Smooth muscle cell (in vitro differentiated cells): ENCODE data around the gene TRIM74. TPM values are rescaled to one million over a fixed set of nuclear protein-coding genes. Genes with fewer than 3 reads are reported as not detected.
"Not testable (repeated sequence)": the region's sequence is repeated elsewhere in the genome, so short reads cannot be mapped to it uniquely, and the experiment has no call there.

Experiments used
- DNase-seq: peaks from one replicate; lab custom pipeline; 2025; ENCODE audit not compliant: unreplicated experiment; lab: John Stamatoyannopoulos, UW
- H2AFZ ChIP-seq: fragments of 200-600 bp; sonication (generic); 2 replicates; pipeline ENCODE4 v1.6.0; 2016; ENCODE audit warnings: antibody characterized with exemption, low read depth, mild to moderate bottlenecking
- H3F3A ChIP-seq: fragments of 200-600 bp; sonication (generic); 2 replicates; pipeline ENCODE4 v1.6.0; 2017; ENCODE audit warnings: antibody characterized with exemption, low read depth
- H3K27ac ChIP-seq: fragments of 200-600 bp; sonication (generic); 2 replicates; pipeline ENCODE4 v1.5.1; 2016; ENCODE audit warnings: low read depth, mild to moderate bottlenecking
- H3K27me3 ChIP-seq: fragments of 200-600 bp; sonication (generic); 2 replicates; pipeline ENCODE4 v1.6.1; 2016; ENCODE audit warnings: low read depth, mild to moderate bottlenecking
- H3K36me3 ChIP-seq: fragments of 200-600 bp; sonication (generic); 2 replicates; pipeline ENCODE4 v1.5.1; 2016; ENCODE audit warnings: low read depth
- H3K4me1 ChIP-seq: fragments of 200-600 bp; sonication (generic); 2 replicates; pipeline ENCODE4 v1.5.1; 2016; ENCODE audit warnings: low read depth
- H3K4me2 ChIP-seq: fragments of 200-600 bp; sonication (generic); 2 replicates; pipeline ENCODE4 v1.6.0; 2016; ENCODE audit warnings: mild to moderate bottlenecking
- H3K4me3 ChIP-seq: fragments of 200-600 bp; sonication (generic); 2 replicates; pipeline ENCODE4 v1.5.1; 2016; ENCODE audit warnings: mild to moderate bottlenecking
- H3K79me2 ChIP-seq: fragments of 200-600 bp; sonication (generic); 2 replicates; pipeline ENCODE4 v1.6.0; 2016; ENCODE audit warnings: low read depth, mild to moderate bottlenecking
- H3K9ac ChIP-seq: fragments of 200-600 bp; sonication (generic); 2 replicates; pipeline ENCODE4 v1.6.0; 2016; ENCODE audit warnings: low read depth
- H3K9me3 ChIP-seq: fragments of 200-600 bp; sonication (generic); replicated peaks from 2 replicates; pipeline ENCODE4 v1.5.1; 2016; ENCODE audit warnings: low read depth
- H4K20me1 ChIP-seq: fragments of 200-600 bp; sonication (generic); 2 replicates; pipeline ENCODE4 v1.6.0; 2016; ENCODE audit warnings: low read depth
- WGBS: methylation state at CpG from one replicate; pipeline ENCODE4 v1.1.7; 2016; ENCODE audit warnings: low lambda C conversion rate; 5-methylcytosine and 5-hydroxymethylcytosine counted together
- polyA plus RNA-seq: library from polyadenylated mRNA; unstranded; fragments of >200 nt; fragmentation: Nextera tagmentation; extraction: Ambion mirVana; gene quantifications from 2 replicates; pipeline ENCODE4 v1.2.1, GENCODE V29; 2016
- total RNA-seq: library from RNA; depleted of rRNA; stranded (reverse); fragments of >200 nt; gene quantifications from 2 replicates; pipeline ENCODE4 v1.2.3, GENCODE V29; 2014
- TF ChIP-seq, protein P1 (sequence below): fragments of 200-600 bp; sonication (generic); IDR thresholded peaks from 2 replicates; pipeline ENCODE4 v1.5.1; 2017; ENCODE audit warnings: borderline replicate concordance, mild to moderate bottlenecking, antibody characterized with exemption; ENCODE audit not compliant: insufficient read depth, poor library complexity, severe bottlenecking

TRIM74 gene
- total and polyA plus RNA-seq, 2 experiments from 2014 or later, result 0.46 TPM; not detected in 1

DNA sequence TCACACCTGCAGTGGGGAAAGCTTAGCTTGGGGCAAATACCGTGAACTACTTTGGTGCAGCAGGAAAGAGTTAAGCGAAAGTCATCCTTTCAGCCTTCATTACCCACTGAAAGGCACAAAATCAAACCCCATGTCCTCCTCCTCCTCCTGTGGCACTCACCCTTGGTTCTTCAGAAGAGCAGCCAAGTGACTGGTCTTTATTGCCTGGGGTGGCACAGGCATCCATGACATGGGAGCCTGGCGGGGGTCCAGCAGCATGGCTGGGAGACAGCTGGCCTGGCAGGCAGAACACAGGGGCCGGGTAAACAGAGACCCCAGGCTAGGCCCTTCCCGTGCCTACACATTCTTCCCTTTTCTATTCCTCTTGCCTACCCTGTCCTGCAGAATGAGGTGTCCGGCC, 19.6 kb downstream of the TRIM74 start:
- WGBS, result 97% methylated on average over 5 of the region's 6 CpGs
- H3K9ac ChIP-seq, DNase-seq, H3K4me2 ChIP-seq, H3K27ac ChIP-seq, H3F3A ChIP-seq, H3K36me3 ChIP-seq, H3K4me1 ChIP-seq, H3K79me2 ChIP-seq, H3K9me3 ChIP-seq, H2AFZ ChIP-seq, H3K4me3 ChIP-seq, H3K27me3 ChIP-seq, H4K20me1 ChIP-seq: not testable (repeated sequence)

DNA sequence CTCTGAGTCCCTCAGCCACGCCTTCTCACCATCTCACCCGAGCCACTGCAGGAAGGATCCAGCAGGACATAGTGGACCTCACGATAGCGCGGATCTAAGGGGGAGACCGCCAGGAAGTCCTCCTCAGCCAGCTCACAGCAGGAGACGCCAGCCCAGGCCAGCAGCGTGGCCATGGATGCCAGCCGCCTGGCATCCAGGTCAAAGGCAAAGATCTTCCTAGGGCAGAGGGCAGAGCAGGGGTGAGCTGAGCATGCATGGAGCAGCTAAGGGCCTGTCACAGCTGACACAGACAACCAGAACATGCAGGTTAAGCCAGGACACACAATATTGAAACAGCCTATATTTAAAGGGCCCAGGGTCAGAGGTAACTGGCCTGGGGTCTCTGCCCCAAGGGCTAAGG, 20.0 kb downstream of the TRIM74 start:
- H3K9ac ChIP-seq, H4K20me1 ChIP-seq, H3K4me3 ChIP-seq, H3K36me3 ChIP-seq, H3K4me2 ChIP-seq, H2AFZ ChIP-seq, H3K79me2 ChIP-seq, H3K4me1 ChIP-seq, H3F3A ChIP-seq, H3K27ac ChIP-seq, H3K27me3 ChIP-seq, H3K9me3 ChIP-seq, DNase-seq: not testable (repeated sequence)
- 97% methylated on average over 9 of the region's 9 CpGs for WGBS

DNA sequence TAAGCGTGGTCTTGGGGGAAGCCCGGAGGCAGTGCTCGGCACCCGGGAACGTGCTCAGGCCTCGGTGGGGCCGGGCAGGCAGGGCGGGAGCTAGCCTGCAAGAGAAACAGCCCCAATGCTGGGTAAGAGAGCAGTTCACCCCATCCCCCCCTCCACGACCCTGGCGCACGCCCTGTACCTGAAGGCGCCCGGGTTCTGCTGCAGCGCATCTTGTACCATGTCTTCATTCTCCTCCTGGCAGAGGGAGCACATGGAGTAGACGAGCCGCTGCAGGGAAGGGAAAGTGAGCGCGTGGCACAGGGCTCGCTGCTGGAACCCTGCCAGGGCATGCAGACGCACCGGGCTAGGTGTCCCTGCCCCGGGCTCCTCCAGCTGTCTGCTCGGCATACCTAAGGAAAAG, 20.6 kb downstream of the TRIM74 start:
- not testable (repeated sequence) for H4K20me1 ChIP-seq, H3F3A ChIP-seq, H3K9me3 ChIP-seq, H3K79me2 ChIP-seq, H3K4me3 ChIP-seq, H3K4me1 ChIP-seq, H3K4me2 ChIP-seq, H2AFZ ChIP-seq, H3K27ac ChIP-seq, DNase-seq, H3K9ac ChIP-seq, H3K27me3 ChIP-seq, H3K36me3 ChIP-seq
- 98% methylated on average over 20 of the region's 23 CpGs for WGBS

DNA sequence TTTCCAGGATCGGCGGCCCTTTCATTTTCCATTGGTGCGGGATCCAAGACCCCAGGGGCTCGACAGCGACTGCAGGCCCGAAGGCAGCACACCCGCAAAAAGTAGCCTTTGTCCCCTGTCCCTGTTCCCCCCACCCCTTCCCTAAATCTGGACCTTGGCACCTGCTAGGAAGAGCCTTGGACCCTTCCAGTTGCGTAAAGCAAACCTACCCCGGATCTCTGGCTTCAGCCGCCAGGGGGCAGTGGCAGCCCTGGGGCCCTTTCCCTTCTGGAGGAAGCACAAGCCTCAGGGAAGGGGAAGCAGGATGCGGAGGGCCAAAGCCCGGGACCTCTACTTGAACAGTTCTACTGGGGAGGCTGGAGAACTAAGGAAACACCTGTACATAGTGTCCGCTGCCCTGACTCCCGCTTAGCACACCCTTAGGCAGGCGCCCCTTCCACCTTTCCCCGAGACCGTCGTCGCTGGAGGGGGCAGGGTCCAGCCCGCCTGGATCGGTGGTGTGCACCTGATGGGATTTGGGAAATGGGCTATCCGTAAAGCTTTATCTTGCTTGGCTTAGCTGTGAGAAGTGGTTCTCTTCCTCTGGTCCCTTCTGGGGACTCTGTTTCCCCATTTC, 23.0 kb downstream of the TRIM74 start:
- H4K20me1 ChIP-seq, H3K79me2 ChIP-seq, H3K4me3 ChIP-seq, DNase-seq, H3K27me3 ChIP-seq, H3K4me1 ChIP-seq, H2AFZ ChIP-seq, H3F3A ChIP-seq, H3K4me2 ChIP-seq, H3K9me3 ChIP-seq, H3K27ac ChIP-seq, H3K9ac ChIP-seq, H3K36me3 ChIP-seq: not testable (repeated sequence)
- TF ChIP-seq, protein P1, sequence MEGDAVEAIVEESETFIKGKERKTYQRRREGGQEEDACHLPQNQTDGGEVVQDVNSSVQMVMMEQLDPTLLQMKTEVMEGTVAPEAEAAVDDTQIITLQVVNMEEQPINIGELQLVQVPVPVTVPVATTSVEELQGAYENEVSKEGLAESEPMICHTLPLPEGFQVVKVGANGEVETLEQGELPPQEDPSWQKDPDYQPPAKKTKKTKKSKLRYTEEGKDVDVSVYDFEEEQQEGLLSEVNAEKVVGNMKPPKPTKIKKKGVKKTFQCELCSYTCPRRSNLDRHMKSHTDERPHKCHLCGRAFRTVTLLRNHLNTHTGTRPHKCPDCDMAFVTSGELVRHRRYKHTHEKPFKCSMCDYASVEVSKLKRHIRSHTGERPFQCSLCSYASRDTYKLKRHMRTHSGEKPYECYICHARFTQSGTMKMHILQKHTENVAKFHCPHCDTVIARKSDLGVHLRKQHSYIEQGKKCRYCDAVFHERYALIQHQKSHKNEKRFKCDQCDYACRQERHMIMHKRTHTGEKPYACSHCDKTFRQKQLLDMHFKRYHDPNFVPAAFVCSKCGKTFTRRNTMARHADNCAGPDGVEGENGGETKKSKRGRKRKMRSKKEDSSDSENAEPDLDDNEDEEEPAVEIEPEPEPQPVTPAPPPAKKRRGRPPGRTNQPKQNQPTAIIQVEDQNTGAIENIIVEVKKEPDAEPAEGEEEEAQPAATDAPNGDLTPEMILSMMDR, result peak; percentile 22
- WGBS, result 90% methylated on average over 20 of the region's 22 CpGs

DNA sequence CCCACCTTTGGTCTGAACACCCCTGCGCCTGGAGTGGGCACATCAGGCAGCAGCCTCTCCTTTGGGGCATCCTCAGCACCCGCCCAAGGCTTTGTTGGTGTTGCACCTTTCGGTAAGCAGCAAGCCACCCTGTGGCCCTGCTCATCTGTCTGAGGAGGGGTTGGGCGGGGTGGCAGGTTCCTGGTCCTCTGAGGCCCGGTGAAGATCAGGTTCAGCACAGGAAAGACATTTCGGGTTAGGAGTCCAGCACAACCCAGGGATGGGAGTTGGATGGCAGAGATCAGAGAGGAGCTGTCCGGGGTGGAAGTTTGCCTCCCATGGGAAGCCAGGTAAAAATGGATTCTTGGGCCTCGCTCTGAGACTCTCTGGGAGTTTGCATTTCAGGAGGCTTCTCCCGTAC, 23.7 kb downstream of the TRIM74 start:
- H3K4me2 ChIP-seq, H3K27ac ChIP-seq, H3K4me3 ChIP-seq, H3F3A ChIP-seq, DNase-seq, H3K36me3 ChIP-seq, H3K27me3 ChIP-seq, H3K9me3 ChIP-seq, H2AFZ ChIP-seq, H3K9ac ChIP-seq, H3K4me1 ChIP-seq, H3K79me2 ChIP-seq, H4K20me1 ChIP-seq: not testable (repeated sequence)
- 95% methylated on average over 8 of the region's 9 CpGs for WGBS

DNA sequence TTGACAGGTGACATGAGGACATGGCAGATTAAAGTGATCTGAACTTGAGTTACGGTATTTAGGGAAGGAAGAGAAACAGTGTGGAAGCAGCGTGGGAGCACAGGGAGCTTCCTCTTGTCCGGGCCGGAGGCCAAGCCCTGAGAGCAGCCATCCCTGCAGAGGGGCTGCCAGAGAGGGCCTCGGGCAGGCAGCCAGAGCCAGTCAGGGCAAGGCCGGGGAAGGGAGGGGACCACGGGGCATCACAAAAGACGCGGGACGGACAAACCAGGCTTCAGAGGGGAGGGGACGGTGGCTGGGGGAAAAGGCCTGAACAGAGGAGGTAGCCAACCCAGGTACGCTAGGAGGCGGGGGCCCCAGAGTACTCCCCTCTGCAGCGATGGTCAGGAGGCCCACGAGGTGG, 24.3 kb downstream of the TRIM74 start:
- not testable (repeated sequence) for H3K79me2 ChIP-seq, H3K9ac ChIP-seq, H3K4me2 ChIP-seq, H2AFZ ChIP-seq, H3K4me1 ChIP-seq, DNase-seq, H3K9me3 ChIP-seq, H3F3A ChIP-seq, H3K27me3 ChIP-seq, H3K36me3 ChIP-seq, H3K4me3 ChIP-seq, H4K20me1 ChIP-seq, H3K27ac ChIP-seq
- no CpG with 5 or more reads among the region's 15 CpGs for WGBS

DNA sequence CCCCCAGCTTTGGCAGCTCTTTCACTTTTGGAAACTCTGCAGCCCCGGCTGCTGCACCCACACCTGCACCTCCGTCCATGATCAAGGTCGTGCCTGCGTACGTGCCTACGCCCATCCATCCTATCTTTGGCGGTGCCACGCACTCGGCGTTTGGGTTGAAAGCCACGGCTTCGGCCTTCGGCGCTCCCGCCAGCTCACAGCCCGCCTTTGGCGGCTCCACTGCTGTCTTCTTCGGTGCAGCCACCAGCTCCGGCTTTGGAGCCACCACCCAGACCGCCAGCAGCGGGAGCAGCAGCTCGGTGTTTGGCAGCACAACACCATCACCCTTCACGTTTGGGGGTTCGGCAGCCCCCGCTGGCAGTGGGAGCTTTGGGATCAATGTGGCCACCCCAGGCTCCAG, 26.3 kb downstream of the TRIM74 start:
- not testable (repeated sequence) for H3K4me3 ChIP-seq, H3K4me1 ChIP-seq, H3K27me3 ChIP-seq, H3K9ac ChIP-seq, H3F3A ChIP-seq, H3K4me2 ChIP-seq, DNase-seq, H3K27ac ChIP-seq, H3K36me3 ChIP-seq, H2AFZ ChIP-seq, H3K79me2 ChIP-seq, H3K9me3 ChIP-seq, H4K20me1 ChIP-seq
- WGBS, result 98% methylated on average over 25 of the region's 25 CpGs

DNA sequence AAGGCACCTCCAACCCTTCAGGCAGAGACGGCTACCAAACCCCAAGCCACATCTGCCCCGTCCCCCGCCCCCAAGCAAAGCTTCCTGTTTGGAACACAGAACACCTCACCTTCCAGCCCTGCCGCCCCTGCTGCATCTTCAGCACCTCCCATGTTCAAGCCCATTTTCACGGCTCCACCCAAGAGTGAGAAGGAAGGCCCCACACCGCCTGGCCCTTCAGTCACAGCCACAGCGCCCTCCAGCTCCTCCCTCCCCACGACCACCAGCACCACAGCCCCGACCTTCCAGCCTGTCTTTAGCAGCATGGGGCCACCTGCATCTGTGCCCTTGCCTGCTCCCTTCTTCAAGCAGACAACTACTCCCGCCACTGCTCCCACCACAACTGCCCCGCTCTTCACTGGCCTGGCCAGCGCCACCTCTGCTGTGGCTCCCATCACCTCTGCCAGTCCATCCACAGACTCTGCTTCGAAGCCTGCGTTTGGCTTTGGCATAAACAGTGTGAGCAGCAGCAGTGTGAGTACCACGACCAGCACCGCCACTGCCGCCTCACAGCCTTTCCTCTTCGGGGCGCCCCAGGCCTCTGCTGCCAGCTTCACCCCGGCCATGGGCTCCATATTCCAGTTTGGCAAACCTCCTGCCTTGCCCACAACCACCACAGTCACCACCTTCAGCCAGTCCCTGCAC, 27.1 kb downstream of the TRIM74 start:
- not testable (repeated sequence) for H3K79me2 ChIP-seq, H3F3A ChIP-seq, H3K9ac ChIP-seq, H2AFZ ChIP-seq, H3K4me1 ChIP-seq, H3K4me2 ChIP-seq, H3K36me3 ChIP-seq, H3K27ac ChIP-seq, DNase-seq, H3K9me3 ChIP-seq, H3K4me3 ChIP-seq, H3K27me3 ChIP-seq
- peaks cover 11% of the 10 kb centered on the region for H4K20me1 ChIP-seq
- WGBS, result 96% methylated on average over 4 of the region's 20 CpGs
